Right lobe of liver (tissue), 6 donors: ENCODE data around the gene APOBEC3H. TPM values are rescaled to one million over a fixed set of nuclear protein-coding genes. Genes with fewer than 3 reads are reported as not detected.

Experiments used
- ATAC-seq, 4 donors: fragments of 200-7000 bp; cut with Tn5 transposase; one replicate each; pipeline ENCODE4 v1.9.1; 2020; ENCODE audit warnings: mild to moderate bottlenecking in 4 of 4, moderate library complexity in 4 of 4
- DNase-seq, 3 donors: peaks; one replicate each; pipeline ENCODE4 v3.0.0-alpha.2; 2020
- H3K27ac ChIP-seq, 3 donors: fragments of 200-600 bp; one replicate each; pipeline ENCODE4 v1.8.0; 2022
- H3K27me3 ChIP-seq, 2 donors: fragments of 200-600 bp; one replicate each; pipeline ENCODE4 v1.8.0; 2022
- H3K36me3 ChIP-seq, 4 donors: fragments of 200-600 bp; sonication (generic) in 1 of 4; one replicate each; pipeline versions ENCODE4 v1.5.1 to v1.8.0; 2017 to 2022; ENCODE audit warnings: control low read depth in 1 of 4
- H3K4me1 ChIP-seq, 4 donors: fragments of 200-600 bp; sonication (generic) in 1 of 4; one replicate each; pipeline versions ENCODE4 v1.5.1 to v1.8.0; 2017 to 2022; ENCODE audit warnings: control low read depth in 1 of 4
- H3K4me3 ChIP-seq, 3 donors: fragments of 200-600 bp; one replicate each; pipeline ENCODE4 v1.8.0; 2022
- H3K9me3 ChIP-seq, 4 donors: fragments of 200-600 bp; sonication (generic) in 1 of 4; one replicate each; pipeline versions ENCODE4 v1.5.1 to v1.8.0; 2017 to 2022; ENCODE audit warnings: control low read depth in 1 of 4
- CTCF ChIP-seq, 4 donors: fragments of 200-600 bp in 3 of 4; fragments of 450-650 bp in 1 of 4; IDR thresholded peaks; one replicate each; pipeline versions ENCODE4 v1.5.1 to v1.8.0; 2016 to 2022; ENCODE audit warnings: antibody characterized with exemption in 4 of 4, mild to moderate bottlenecking in 2 of 4
- POLR2A ChIP-seq: fragments of 450-650 bp; IDR thresholded peaks from one replicate; pipeline ENCODE4 v1.6.1; 2017; ENCODE audit warnings: antibody characterized with exemption, mild to moderate bottlenecking
- WGBS: methylation state at CpG from one replicate; pipeline ENCODE4 v1.1.6; 2018; ENCODE audit warnings: low coverage, low lambda C conversion rate; ENCODE audit not compliant: insufficient coverage; ENCODE audit errors: missing lambda C conversion rate; 5-methylcytosine and 5-hydroxymethylcytosine counted together
- intact Hi-C, 2 donors: fragments of 100-400 bp; cut with DNase I; formaldehyde crosslinking; loops; one replicate each; pipeline versions ENCODE4 v1.11.2 to v1.14.1; 2022
- total RNA-seq, 6 experiments: library from RNA; depleted of rRNA in 2 of 6; stranded (reverse); fragments of >200 nt in 2 of 6; fragmentation: NEBNext Ultra II Directional in 3 of 6; extraction: Animal tissue kit (Norgen Biotek cat#: 25700) in 3 of 6; gene quantifications; one replicate each; pipeline versions ENCODE4 v1.1.0 to v1.2.4, GENCODE V29; 2016 to 2023
- donor health status: DM: no; HTN: yes; CAD: no.
- donor health status: DM: no; HTN: no; CAD: no.
- donor health status: DM: no; HTN: no; CAD: no.
- donor health status: DM: no; HTN: yes; CAD: no.
- donor health status: DM: no; HTN: yes; CAD: no.

Gene APOBEC3H
- total RNA-seq, 6 experiments from 2014 or later: 0.31 TPM; not detected in 5

- DNase-seq: peak in 2 of 3 donors; percentile 49 to 68
- intact Hi-C loops: no loop called here
- H3K27ac ChIP-seq: peak overlapping the region in 2 of 3 donors; percentile 81 to 96
Measured at GRCh38 chr22:39144101-39144767, 47.2 kb downstream of the APOBEC3H start.

GRCh38 chr22:39146256-39147101 is 49.4 kb downstream of the APOBEC3H start:
- H3K9me3 ChIP-seq: no peaks in the 10 kb centered on the region
- H3K27me3 ChIP-seq: no peaks in the 10 kb centered on the region
- no peak for TF ChIP-seq POLR2A
- TF ChIP-seq CTCF (IDR thresholded peaks at IDR 0.05): no peak
- peaks cover 0 to 32% (median 0%) of the 10 kb centered on the region in 4 donors for H3K4me1 ChIP-seq
- 25% methylated on average over 1 of the region's 6 CpGs for WGBS
- intact Hi-C loops: no loop called here
- DNase-seq (no peak), ATAC-seq (no peak)
- peak overlapping the region; percentile 71 to 96 (median 84) for H3K27ac ChIP-seq
- peak overlapping the region in 2 of 3 donors; percentile 91 to 92 for H3K4me3 ChIP-seq
- peaks cover 0 to 2% (median 0%) of the 10 kb centered on the region in 4 donors for H3K36me3 ChIP-seq

More at GRCh38 chr22:39144101-39144767, 47.2 kb downstream of the APOBEC3H start:
- TF ChIP-seq CTCF (IDR thresholded peaks at IDR 0.05) (no peak), POLR2A (no peak)
- Histone ChIP-seq H3K9me3 (no peaks in the 10 kb centered on the region), H3K4me3 (peak overlapping the region; percentile 82 to 92 (median 91)), H3K36me3 (no peaks in the 10 kb centered on the region), H3K27me3 (no peaks in the 10 kb centered on the region), H3K4me1 (peaks cover 0 to 22% (median 0%) of the 10 kb centered on the region in 4 donors)
- ATAC-seq: peak; percentile 4 to 38 (median 30)
- 34% methylated on average over 14 of the region's 22 CpGs for WGBS

GRCh38 chr22:39147335-39148025 is 50.4 kb downstream of the APOBEC3H start:
- H3K36me3 ChIP-seq: peaks cover 0 to 2% (median 0%) of the 10 kb centered on the region in 4 donors
- ATAC-seq: no peak
- WGBS: 100% methylated on average over 2 of the region's 5 CpGs

More at GRCh38 chr22:39147335-39148025, 50.4 kb downstream of the APOBEC3H start:
- H3K4me3 ChIP-seq: no peak overlapping the region
- DNase-seq: no peak
- H3K27ac ChIP-seq: peak overlapping the region in 1 of 3 donors; percentile 20
- peaks cover 0 to 34% (median 0%) of the 10 kb centered on the region in 4 donors for H3K4me1 ChIP-seq
- H3K27me3 ChIP-seq: no peaks in the 10 kb centered on the region
- TF ChIP-seq CTCF (IDR thresholded peaks at IDR 0.05): no peak
- TF ChIP-seq POLR2A: no peak
- intact Hi-C loops: no loop called here
- H3K9me3 ChIP-seq: no peaks in the 10 kb centered on the region
